Right lobe of liver (tissue), 4 donors: ENCODE data around the gene PGM2.

ENCODE experiments used
- CTCF ChIP-seq, 4 donors: fragments of 200-600 bp in 3 of 4; fragments of 450-650 bp in 1 of 4; IDR thresholded peaks; one replicate each; pipeline versions ENCODE4 v1.5.1 to v1.8.0; 2016 to 2022; ENCODE audit warnings: antibody characterized with exemption in 4 of 4, mild to moderate bottlenecking in 2 of 4
- POLR2A ChIP-seq: fragments of 450-650 bp; IDR thresholded peaks from one replicate; pipeline ENCODE4 v1.6.1; 2017; ENCODE audit warnings: antibody characterized with exemption, mild to moderate bottlenecking
- donor health status: DM: no; HTN: no; CAD: no.
- donor health status: DM: no; HTN: no; CAD: no.
- donor health status: DM: no; HTN: yes; CAD: no.

- TF ChIP-seq CTCF (IDR thresholded peaks at IDR 0.05) (no peak), POLR2A (no peak)
Observed at GRCh38 chr4:37885496-37885895, 59.0 kb downstream of the PGM2 start.
